OCI-LY1 (cell line): ENCODE measurements around the gene DDX10.

Experiments used
- H2AFZ ChIP-seq: fragments of 200-600 bp; sonication (generic), shearing (Covaris generic); 2 replicates; pipeline ENCODE4 v1.6.0; 2014; ENCODE audit warnings: antibody characterized with exemption, mild to moderate bottlenecking, low read length
- H3F3A ChIP-seq: fragments of 200-600 bp; sonication (generic), shearing (Covaris generic); 2 replicates; pipeline ENCODE4 v1.6.0; 2014; ENCODE audit warnings: mild to moderate bottlenecking, antibody characterized with exemption, low read length, moderate library complexity; ENCODE audit not compliant: insufficient read depth
- H3K27ac ChIP-seq: fragments of 200-600 bp; sonication (generic); 2 replicates; pipeline ENCODE4 v1.5.1; 2014; ENCODE audit warnings: low read length, mixed run types, mild to moderate bottlenecking, low read depth; ENCODE audit not compliant: poor library complexity, severe bottlenecking
- H3K27me3 ChIP-seq: fragments of 200-600 bp; sonication (generic); 2 replicates; pipeline ENCODE4 v1.6.0; 2014; ENCODE audit warnings: antibody characterized with exemption, mild to moderate bottlenecking, low read length, moderate library complexity; ENCODE audit not compliant: insufficient read depth
- H3K36me3 ChIP-seq: fragments of 200-600 bp; sonication (generic); 2 replicates; pipeline ENCODE4 v1.6.1; 2014; ENCODE audit warnings: mild to moderate bottlenecking, antibody characterized with exemption, low read length, moderate library complexity, mixed read lengths; ENCODE audit not compliant: insufficient read depth
- H3K4me1 ChIP-seq: fragments of 200-600 bp; sonication (generic); 2 replicates; pipeline ENCODE4 v1.5.1; 2014; ENCODE audit warnings: mild to moderate bottlenecking, low read length, moderate library complexity; ENCODE audit not compliant: insufficient read depth, severe bottlenecking
- H3K4me2 ChIP-seq: fragments of 200-600 bp; sonication (generic), shearing (Covaris generic); 2 replicates; pipeline ENCODE4 v1.6.1; 2014; ENCODE audit warnings: low read length
- H3K4me3 ChIP-seq: fragments of 200-600 bp; sonication (generic); 2 replicates; pipeline ENCODE4 v1.5.1; 2014; ENCODE audit warnings: low read length, low read depth, mild to moderate bottlenecking, mixed read lengths; ENCODE audit not compliant: poor library complexity, severe bottlenecking
- H3K79me2 ChIP-seq: fragments of 200-600 bp; shearing (Covaris generic); 2 replicates; pipeline ENCODE4 v1.6.1; 2016; ENCODE audit warnings: mixed run types, low read length, mixed read lengths; ENCODE audit not compliant: insufficient read depth
- H3K9ac ChIP-seq: fragments of 200-600 bp; sonication (generic), shearing (Covaris generic); 2 replicates; pipeline ENCODE4 v1.6.1; 2014; ENCODE audit warnings: mild to moderate bottlenecking, low read length, mixed read lengths
- H3K9me2 ChIP-seq: fragments of 200-600 bp; sonication (generic), shearing (Covaris generic); 2 replicates; pipeline ENCODE4 v1.6.1; 2014; ENCODE audit warnings: low read depth, mild to moderate bottlenecking, low read length, mixed read lengths
- H3K9me3 ChIP-seq: fragments of 200-600 bp; shearing (Covaris generic); 2 replicates; pipeline ENCODE4 v1.6.1; 2014; ENCODE audit warnings: low read length, mixed read lengths
- H4K20me1 ChIP-seq: fragments of 200-600 bp; sonication (generic), shearing (Covaris generic); 2 replicates; pipeline ENCODE4 v1.6.0; 2016; ENCODE audit warnings: mild to moderate bottlenecking, low read length; ENCODE audit not compliant: insufficient read depth
- EZH2 ChIP-seq: fragments of 200-600 bp; sonication (generic), shearing (Covaris generic); IDR thresholded peaks from 2 replicates; pipeline ENCODE4 v1.8.0; 2017; ENCODE audit warnings: borderline replicate concordance, mixed run types, mild to moderate bottlenecking, antibody characterized with exemption, low read length, moderate library complexity, mixed read lengths
- TF ChIP-seq, protein P1 (sequence below): fragments of 200-600 bp; sonication (generic), shearing (Covaris generic); IDR thresholded peaks from 2 replicates; pipeline ENCODE4 v1.5.1; 2017; ENCODE audit warnings: mild to moderate bottlenecking, antibody characterized with exemption, low read length, moderate library complexity, mixed read lengths

The DDX10 gene

DNA sequence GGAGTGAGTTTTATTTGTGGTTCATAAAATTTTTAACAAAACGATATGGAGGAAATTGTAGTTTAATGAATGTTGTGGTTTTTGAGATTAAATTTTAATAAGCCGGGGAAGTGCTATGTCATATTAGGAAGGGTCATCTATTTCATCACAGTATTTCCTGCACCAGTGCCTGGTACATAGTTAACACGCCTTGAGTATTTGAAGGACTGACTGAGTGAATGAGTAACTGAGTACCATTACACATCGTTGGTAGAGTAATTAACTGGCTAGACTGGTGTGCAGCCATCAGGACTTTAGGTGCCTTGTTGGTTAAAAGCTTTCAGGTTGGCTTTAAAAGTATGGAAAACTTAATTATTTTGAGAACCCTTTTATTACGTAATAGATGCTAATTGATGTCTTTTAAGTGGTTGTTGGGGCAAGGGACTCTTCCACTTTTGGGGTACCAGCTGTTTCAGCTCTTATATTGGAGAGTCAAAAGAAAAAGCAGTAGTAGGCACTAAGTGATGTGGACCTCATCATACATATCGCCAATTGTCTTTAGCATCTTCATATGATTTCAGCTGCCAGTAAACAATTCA, 101.8 kb downstream of the DDX10 start:
- no peaks in the 10 kb centered on the region for H3K27me3 ChIP-seq
- no peak for TF ChIP-seq EZH2
- TF ChIP-seq, protein P1, sequence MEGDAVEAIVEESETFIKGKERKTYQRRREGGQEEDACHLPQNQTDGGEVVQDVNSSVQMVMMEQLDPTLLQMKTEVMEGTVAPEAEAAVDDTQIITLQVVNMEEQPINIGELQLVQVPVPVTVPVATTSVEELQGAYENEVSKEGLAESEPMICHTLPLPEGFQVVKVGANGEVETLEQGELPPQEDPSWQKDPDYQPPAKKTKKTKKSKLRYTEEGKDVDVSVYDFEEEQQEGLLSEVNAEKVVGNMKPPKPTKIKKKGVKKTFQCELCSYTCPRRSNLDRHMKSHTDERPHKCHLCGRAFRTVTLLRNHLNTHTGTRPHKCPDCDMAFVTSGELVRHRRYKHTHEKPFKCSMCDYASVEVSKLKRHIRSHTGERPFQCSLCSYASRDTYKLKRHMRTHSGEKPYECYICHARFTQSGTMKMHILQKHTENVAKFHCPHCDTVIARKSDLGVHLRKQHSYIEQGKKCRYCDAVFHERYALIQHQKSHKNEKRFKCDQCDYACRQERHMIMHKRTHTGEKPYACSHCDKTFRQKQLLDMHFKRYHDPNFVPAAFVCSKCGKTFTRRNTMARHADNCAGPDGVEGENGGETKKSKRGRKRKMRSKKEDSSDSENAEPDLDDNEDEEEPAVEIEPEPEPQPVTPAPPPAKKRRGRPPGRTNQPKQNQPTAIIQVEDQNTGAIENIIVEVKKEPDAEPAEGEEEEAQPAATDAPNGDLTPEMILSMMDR, result no peak
- H3K4me2 ChIP-seq, result no peak overlapping the region
- H4K20me1 ChIP-seq, result no peaks in the 10 kb centered on the region
- H3K4me3 ChIP-seq, result no peak overlapping the region
- no peak overlapping the region for H3K9ac ChIP-seq
- H3K9me2 ChIP-seq, result no peaks in the 10 kb centered on the region
- H3K36me3 ChIP-seq, result 0 out of 2 replicates have a peak, but pooled peaks cover 5% of the 10 kb centered on the region
- H3K4me1 ChIP-seq, result no peaks in the 10 kb centered on the region
- H2AFZ ChIP-seq, result no peak overlapping the region
- no peak overlapping the region for H3K27ac ChIP-seq
- H3F3A ChIP-seq, result no peaks in the 10 kb centered on the region
- peaks cover 27% of the 10 kb centered on the region; the same call in 1 of the 2 replicates for H3K79me2 ChIP-seq
- H3K9me3 ChIP-seq, result no peaks in the 10 kb centered on the region

GRCh38 chr11:108768370-108768769, 103.5 kb downstream of the DDX10 start:
- no peak for TF ChIP-seq EZH2
- TF ChIP-seq, protein P1, result no peak
- H3K4me2 ChIP-seq, result no peak overlapping the region
- H4K20me1 ChIP-seq, result no peaks in the 10 kb centered on the region
- no peaks in the 10 kb centered on the region for H3K9me3 ChIP-seq
- H3K27me3 ChIP-seq, result no peaks in the 10 kb centered on the region
- no peaks in the 10 kb centered on the region for H3K9me2 ChIP-seq
- 0 out of 2 replicates have a peak, but pooled peaks cover 5% of the 10 kb centered on the region for H3K36me3 ChIP-seq
- peaks cover 18% of the 10 kb centered on the region; the same call in 1 of the 2 replicates for H3K79me2 ChIP-seq
- H2AFZ ChIP-seq, result no peak overlapping the region
- H3K9ac ChIP-seq, result no peak overlapping the region
- H3K4me3 ChIP-seq, result no peak overlapping the region
- no peak overlapping the region for H3K27ac ChIP-seq
- H3K4me1 ChIP-seq, result no peaks in the 10 kb centered on the region
- no peaks in the 10 kb centered on the region for H3F3A ChIP-seq

DNA sequence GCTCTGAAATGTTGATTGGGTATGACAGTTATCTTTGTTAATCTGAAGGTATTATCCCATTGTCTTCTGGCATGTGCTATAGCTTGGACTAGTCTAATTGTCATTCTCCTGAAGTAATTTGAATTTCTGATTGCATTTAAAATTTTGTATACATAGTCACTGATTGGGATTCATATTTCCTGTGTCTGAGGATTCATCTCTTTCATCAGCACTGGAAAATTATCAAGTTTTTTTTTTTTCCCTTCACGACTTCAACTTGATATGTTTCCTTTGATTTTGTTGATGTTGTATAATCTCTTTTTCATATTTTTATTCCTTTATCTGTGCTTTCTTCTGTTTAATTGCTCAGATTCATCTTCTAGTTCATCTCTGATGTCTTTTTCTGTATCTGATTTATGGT, 104.1 kb downstream of the DDX10 start:
- H3K4me3 ChIP-seq, result no peak overlapping the region

More for the DNA sequence above, 104.1 kb downstream of the DDX10 start:
- Histone ChIP-seq H3F3A (no peaks in the 10 kb centered on the region), H4K20me1 (no peaks in the 10 kb centered on the region), H3K36me3 (0 out of 2 replicates have a peak, but pooled peaks cover 5% of the 10 kb centered on the region), H3K9me3 (no peaks in the 10 kb centered on the region), H3K4me2 (no peak overlapping the region), H3K27me3 (no peaks in the 10 kb centered on the region), H3K9ac (no peak overlapping the region), H3K4me1 (no peaks in the 10 kb centered on the region), H2AFZ (no peak overlapping the region), H3K79me2 (peaks cover 18% of the 10 kb centered on the region; the same call in 1 of the 2 replicates), H3K27ac (no peak overlapping the region), H3K9me2 (no peaks in the 10 kb centered on the region)
- TF ChIP-seq, protein P1, result no peak
- no peak for TF ChIP-seq EZH2
